MG63 (cell line): ENCODE results near the gene FYB2. TPM values are rescaled to one million over a fixed set of nuclear protein-coding genes. Genes with fewer than 3 reads are reported as not detected.

ENCODE experiments used
- DNase-seq: peaks from one replicate; pipeline ENCODE4 v3.0.0-alpha.2; 2020
- H3K27me3 ChIP-seq: fragments of 250-450 bp; sonication (Bioruptor Pico); 2 replicates; pipeline ENCODE4 v1.5.1; 2020; ENCODE audit warnings: mild to moderate bottlenecking, moderate library complexity
- H3K36me3 ChIP-seq: fragments of 250-450 bp; sonication (Bioruptor Pico); 2 replicates; pipeline ENCODE4 v1.5.1; 2020; ENCODE audit warnings: mild to moderate bottlenecking, moderate library complexity
- H3K4me3 ChIP-seq: fragments of 250-450 bp; sonication (Bioruptor Pico); 2 replicates; pipeline ENCODE4 v1.5.1; 2020; ENCODE audit warnings: mild to moderate bottlenecking, moderate library complexity
- H3K9me3 ChIP-seq: fragments of 250-450 bp; sonication (Bioruptor Pico); 2 replicates; pipeline ENCODE4 v1.5.1; 2020; ENCODE audit warnings: mild to moderate bottlenecking, moderate library complexity
- total RNA-seq: library from RNA; depleted of rRNA; stranded (reverse); fragments of >200 nt; shearing (Covaris generic); gene quantifications from 2 replicates; pipeline ENCODE4 v1.2.3, GENCODE V29; 2014; ENCODE audit warnings: low replicate concordance

Gene FYB2
- total RNA-seq, 1 experiment from 2014 or later = not detected

GRCh38 chr1:56710646-56711045 lies 108.6 kb downstream of the FYB2 start:
- H3K36me3 ChIP-seq = no peaks in the 10 kb centered on the region
- no peaks in the 10 kb centered on the region for H3K27me3 ChIP-seq
- H3K9me3 ChIP-seq = no peaks in the 10 kb centered on the region
- H3K4me3 ChIP-seq = no peak overlapping the region
- no peak for DNase-seq

- no peak overlapping the region for H3K4me3 ChIP-seq
- no peaks in the 10 kb centered on the region for H3K36me3 ChIP-seq
- DNase-seq = no peak
- H3K9me3 ChIP-seq = no peaks in the 10 kb centered on the region
- no peaks in the 10 kb centered on the region for H3K27me3 ChIP-seq
Observed at GRCh38 chr1:56709995-56710394, 109.2 kb downstream of the FYB2 start.

GRCh38 chr1:56709269-56709880 lies 109.8 kb downstream of the FYB2 start:
- Histone ChIP-seq H3K9me3 (peaks cover under 1% of the 10 kb centered on the region; the same call in 1 of the 2 replicates), H3K27me3 (no peaks in the 10 kb centered on the region), H3K4me3 (no peak overlapping the region), H3K36me3 (no peaks in the 10 kb centered on the region)
- DNase-seq = no peak

- DNase-seq = no peak
Observed at GRCh38 chr1:56707379-56707778, 111.8 kb downstream of the FYB2 start.

GRCh38 chr1:56703747-56704146 lies 115.5 kb downstream of the FYB2 start:
- Histone ChIP-seq H3K36me3 (no peaks in the 10 kb centered on the region), H3K4me3 (no peak overlapping the region), H3K9me3 (peaks cover 7% of the 10 kb centered on the region), H3K27me3 (no peaks in the 10 kb centered on the region)
- no peak for DNase-seq

More at GRCh38 chr1:56707379-56707778, 111.8 kb downstream of the FYB2 start:
- Histone ChIP-seq H3K4me3 (no peak overlapping the region), H3K27me3 (no peaks in the 10 kb centered on the region), H3K9me3 (peaks cover 7% of the 10 kb centered on the region), H3K36me3 (no peaks in the 10 kb centered on the region)

GRCh38 chr1:56696663-56697062 lies 122.5 kb downstream of the FYB2 start:
- H3K27me3 ChIP-seq = no peaks in the 10 kb centered on the region
- H3K4me3 ChIP-seq = no peak overlapping the region
- H3K36me3 ChIP-seq = no peaks in the 10 kb centered on the region
- no peaks in the 10 kb centered on the region; the same call in 1 of the 2 replicates for H3K9me3 ChIP-seq
- DNase-seq = no peak

- Histone ChIP-seq H3K36me3 (no peaks in the 10 kb centered on the region), H3K4me3 (no peak overlapping the region), H3K9me3 (peaks cover 2% of the 10 kb centered on the region), H3K27me3 (no peaks in the 10 kb centered on the region)
- peak; percentile 14 for DNase-seq
Observed at GRCh38 chr1:56688522-56689026, 130.6 kb downstream of the FYB2 start.

GRCh38 chr1:56686169-56686568 lies 133.0 kb downstream of the FYB2 start:
- no peak for DNase-seq
- peaks cover 6% of the 10 kb centered on the region for H3K9me3 ChIP-seq
- no peaks in the 10 kb centered on the region for H3K36me3 ChIP-seq
- no peaks in the 10 kb centered on the region for H3K27me3 ChIP-seq
- H3K4me3 ChIP-seq = no peak overlapping the region

GRCh38 chr1:56683569-56683968 lies 135.6 kb downstream of the FYB2 start:
- H3K36me3 ChIP-seq = no peaks in the 10 kb centered on the region
- peaks cover 6% of the 10 kb centered on the region for H3K9me3 ChIP-seq
- no peak overlapping the region for H3K4me3 ChIP-seq
- H3K27me3 ChIP-seq = no peaks in the 10 kb centered on the region
- DNase-seq = no peak

- Histone ChIP-seq H3K4me3 (no peak overlapping the region), H3K27me3 (no peaks in the 10 kb centered on the region), H3K36me3 (no peaks in the 10 kb centered on the region), H3K9me3 (no peaks in the 10 kb centered on the region)
- DNase-seq = peak; percentile 71
Observed at GRCh38 chr1:56676571-56677035, 142.6 kb downstream of the FYB2 start.

GRCh38 chr1:56675763-56676162 lies 143.4 kb downstream of the FYB2 start:
- no peak overlapping the region for H3K4me3 ChIP-seq
- no peaks in the 10 kb centered on the region for H3K36me3 ChIP-seq
- H3K9me3 ChIP-seq = no peaks in the 10 kb centered on the region
- no peaks in the 10 kb centered on the region for H3K27me3 ChIP-seq
- no peak for DNase-seq

- no peaks in the 10 kb centered on the region for H3K9me3 ChIP-seq
- no peaks in the 10 kb centered on the region for H3K27me3 ChIP-seq
- no peak overlapping the region for H3K4me3 ChIP-seq
- no peaks in the 10 kb centered on the region for H3K36me3 ChIP-seq
- DNase-seq = no peak
Observed at GRCh38 chr1:56672579-56672978, 146.6 kb downstream of the FYB2 start.

GRCh38 chr1:56671542-56671941 lies 147.7 kb downstream of the FYB2 start:
- H3K36me3 ChIP-seq = no peaks in the 10 kb centered on the region
- H3K4me3 ChIP-seq = no peak overlapping the region
- H3K27me3 ChIP-seq = no peaks in the 10 kb centered on the region
- H3K9me3 ChIP-seq = no peaks in the 10 kb centered on the region
- DNase-seq = no peak

GRCh38 chr1:56671085-56671484 lies 148.1 kb downstream of the FYB2 start:
- Histone ChIP-seq H3K36me3 (no peaks in the 10 kb centered on the region), H3K27me3 (no peaks in the 10 kb centered on the region), H3K9me3 (no peaks in the 10 kb centered on the region), H3K4me3 (no peak overlapping the region)
- DNase-seq = no peak

GRCh38 chr1:56670350-56670749 lies 148.9 kb downstream of the FYB2 start:
- no peaks in the 10 kb centered on the region for H3K27me3 ChIP-seq
- no peaks in the 10 kb centered on the region for H3K9me3 ChIP-seq
- no peak overlapping the region for H3K4me3 ChIP-seq
- no peak for DNase-seq
- no peaks in the 10 kb centered on the region for H3K36me3 ChIP-seq
